SK-N-MC (cell line): ENCODE data around the gene ATP4B.

Source experiments
- EZH2 ChIP-seq: fragments of 200-600 bp; sonication (generic); IDR thresholded peaks from one replicate; pipeline ENCODE4 v1.6.1; 2017; ENCODE audit warnings: antibody characterized with exemption
- POLR2AphosphoS5 ChIP-seq: IDR thresholded peaks from 2 replicates; pipeline ENCODE4 v1.6.1; 2012; ENCODE audit warnings: mild to moderate bottlenecking, low read depth, low read length, borderline replicate concordance

DNA sequence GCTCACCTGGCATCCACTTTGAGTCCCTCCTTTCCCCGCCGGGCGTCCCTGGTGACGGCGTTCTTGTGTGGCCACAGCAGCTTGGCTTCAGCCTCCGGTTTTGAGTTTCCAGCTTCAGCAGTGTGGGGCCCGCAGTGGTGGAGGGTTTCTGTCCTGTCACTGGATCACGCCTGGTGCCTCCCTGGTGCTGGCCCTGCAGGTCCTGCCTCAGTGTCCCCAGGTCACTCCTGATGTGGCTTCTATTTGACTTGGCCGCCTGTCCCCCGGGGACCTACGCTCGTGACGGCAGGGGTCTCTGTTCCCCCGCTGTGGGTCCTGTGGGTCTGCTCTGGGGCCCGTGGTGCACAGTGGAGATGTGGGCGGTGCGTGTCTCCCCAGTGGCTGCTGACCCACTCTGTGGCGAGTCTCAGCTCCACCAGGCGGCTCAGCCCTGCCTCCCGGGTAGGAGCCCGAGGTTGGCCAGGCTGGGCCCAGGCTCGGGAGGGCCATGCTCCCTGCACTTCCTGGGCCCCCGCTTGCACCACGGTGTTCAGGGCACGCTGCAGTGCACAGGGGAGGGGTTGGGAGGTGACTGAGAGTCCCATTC lies 1.9 kb downstream of the ATP4B start:
- no peak for TF ChIP-seq EZH2
- TF ChIP-seq POLR2AphosphoS5 = no peak
